HuH-7 (cell line): ENCODE data around the gene OFD1.
"Not testable (repeated sequence)": the region's sequence is repeated elsewhere in the genome, so short reads cannot be mapped to it uniquely, and the experiment has no call there.

Source experiments
- DNase-seq: peaks from one replicate; pipeline ENCODE4 v3.0.0; 2011; ENCODE audit warnings: low spot score

Gene OFD1

GRCh38 chrX:13703589-13703988 lies 31.0 kb upstream of the OFD1 start:
- DNase-seq = no peak

GRCh38 chrX:13711141-13711540 lies 23.4 kb upstream of the OFD1 start:
- DNase-seq = no peak

GRCh38 chrX:13716455-13716854 lies 18.1 kb upstream of the OFD1 start:
- no peak for DNase-seq

- DNase-seq = no peak
Observed at GRCh38 chrX:13716905-13717304, 17.6 kb upstream of the OFD1 start.

- no peak for DNase-seq
Observed at GRCh38 chrX:13717700-13718472, 16.7 kb upstream of the OFD1 start.

- DNase-seq = no peak
Observed at GRCh38 chrX:13719192-13719856, 15.2 kb upstream of the OFD1 start.

- DNase-seq = no peak
Observed at GRCh38 chrX:13721371-13721770, 13.2 kb upstream of the OFD1 start.

GRCh38 chrX:13721819-13722519 lies 12.6 kb upstream of the OFD1 start:
- DNase-seq = no peak

GRCh38 chrX:13724878-13725277 lies 9.7 kb upstream of the OFD1 start:
- DNase-seq = not testable (repeated sequence)

GRCh38 chrX:13726583-13726982 lies 8.0 kb upstream of the OFD1 start:
- DNase-seq = not testable (repeated sequence)

GRCh38 chrX:13730523-13730922 lies 4.0 kb upstream of the OFD1 start:
- DNase-seq = not testable (repeated sequence)

- DNase-seq = no peak
Observed at GRCh38 chrX:13732246-13733067, 2.1 kb upstream of the OFD1 start.

- no peak for DNase-seq
Observed at GRCh38 chrX:13733506-13733905, 1.0 kb upstream of the OFD1 start.

GRCh38 chrX:13741695-13742094 lies 7.1 kb downstream of the OFD1 start:
- no peak for DNase-seq

- no peak for DNase-seq
Observed at GRCh38 chrX:13742397-13743176, 8.0 kb downstream of the OFD1 start.

- no peak for DNase-seq
Observed at GRCh38 chrX:13747836-13748235, 13.3 kb downstream of the OFD1 start.

- no peak for DNase-seq
Observed at GRCh38 chrX:13748486-13748885, 13.9 kb downstream of the OFD1 start.

GRCh38 chrX:13750204-13750603 lies 15.7 kb downstream of the OFD1 start:
- DNase-seq = no peak

GRCh38 chrX:13750812-13751211 lies 16.3 kb downstream of the OFD1 start:
- DNase-seq = no peak

- no peak for DNase-seq
Observed at GRCh38 chrX:13752141-13752540, 17.6 kb downstream of the OFD1 start.

GRCh38 chrX:13752646-13753045 lies 18.1 kb downstream of the OFD1 start:
- DNase-seq = no peak
